IPS-NIHi7 (cell line): ENCODE measurements around the gene THSD4.
A peak's percentile ranks its signal among the peaks of the same experiment; 100 is the strongest.
"Not testable (repeated sequence)": the region's sequence is repeated elsewhere in the genome, so short reads cannot be mapped to it uniquely, and the experiment has no call there.

Source experiments
- DNase-seq: peaks from one replicate; pipeline ENCODE4 v3.0.0; 2012; ENCODE audit warnings: mixed read lengths; ENCODE audit errors: extremely low spot score

The THSD4 gene

DNA sequence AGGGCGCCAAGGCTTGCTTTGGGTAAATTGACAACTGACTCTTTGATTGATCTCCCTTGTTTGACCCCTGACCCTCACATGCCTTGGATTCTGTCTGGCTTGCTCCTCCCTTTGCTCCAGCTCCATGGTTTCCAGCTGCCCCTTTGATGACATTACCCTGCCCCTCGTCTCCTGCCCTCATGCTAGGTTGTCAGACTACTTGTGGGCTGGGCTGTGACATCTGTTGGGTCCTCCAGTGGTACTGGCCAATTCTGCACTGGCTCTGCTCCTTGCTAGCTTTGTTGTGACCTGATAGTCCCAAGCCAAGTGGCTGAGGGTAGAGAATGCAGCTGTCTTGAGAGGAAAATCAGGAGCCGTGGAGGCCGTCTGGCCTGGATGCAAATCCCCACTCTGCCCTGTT lies 6.2 kb downstream of the THSD4 start:
- no peak for DNase-seq

- DNase-seq = no peak
Observed at GRCh38 chr15:71124937-71125790, 9.9 kb downstream of the THSD4 start.

DNA sequence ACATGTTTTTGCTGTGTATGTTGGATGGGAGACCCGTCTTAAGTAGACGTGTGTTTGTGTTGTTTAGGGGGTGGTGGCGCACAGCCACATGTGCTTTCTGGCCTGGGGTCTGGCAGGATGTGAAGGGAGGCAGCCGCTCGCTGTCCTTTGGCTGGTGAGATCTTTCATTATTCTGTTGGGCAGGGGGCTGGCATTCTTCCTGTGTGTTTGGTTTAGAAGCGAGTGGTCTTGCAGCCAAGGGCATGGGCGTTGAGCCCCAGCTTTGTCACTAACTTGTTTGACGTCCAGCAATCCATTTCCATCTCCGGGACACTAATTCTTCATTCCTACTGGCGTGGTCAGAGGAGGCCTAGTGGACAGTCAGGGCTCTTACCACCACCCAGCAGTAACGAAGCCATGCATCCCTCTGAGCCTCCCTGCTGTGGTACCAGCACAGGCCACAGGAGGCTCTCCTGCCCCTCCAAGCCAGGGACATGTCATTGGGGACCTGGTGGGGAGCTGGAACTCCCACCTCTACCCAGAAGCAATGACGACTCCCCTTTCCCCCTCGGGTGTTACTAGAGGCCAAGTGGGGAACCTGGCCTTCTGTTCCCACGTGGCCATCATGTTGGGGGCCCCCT lies 10.7 kb downstream of the THSD4 start:
- peak; percentile 59 for DNase-seq

GRCh38 chr15:71127083-71127482 lies 11.8 kb downstream of the THSD4 start:
- DNase-seq = no peak

- not testable (repeated sequence) for DNase-seq
Observed at GRCh38 chr15:71128159-71128558, 12.9 kb downstream of the THSD4 start.

GRCh38 chr15:71128939-71129562 lies 13.8 kb downstream of the THSD4 start:
- DNase-seq = no peak

- no peak for DNase-seq
Observed at GRCh38 chr15:71129669-71130068, 14.4 kb downstream of the THSD4 start.

- no peak for DNase-seq
Observed at GRCh38 chr15:71131601-71132362, 16.5 kb downstream of the THSD4 start.

DNA sequence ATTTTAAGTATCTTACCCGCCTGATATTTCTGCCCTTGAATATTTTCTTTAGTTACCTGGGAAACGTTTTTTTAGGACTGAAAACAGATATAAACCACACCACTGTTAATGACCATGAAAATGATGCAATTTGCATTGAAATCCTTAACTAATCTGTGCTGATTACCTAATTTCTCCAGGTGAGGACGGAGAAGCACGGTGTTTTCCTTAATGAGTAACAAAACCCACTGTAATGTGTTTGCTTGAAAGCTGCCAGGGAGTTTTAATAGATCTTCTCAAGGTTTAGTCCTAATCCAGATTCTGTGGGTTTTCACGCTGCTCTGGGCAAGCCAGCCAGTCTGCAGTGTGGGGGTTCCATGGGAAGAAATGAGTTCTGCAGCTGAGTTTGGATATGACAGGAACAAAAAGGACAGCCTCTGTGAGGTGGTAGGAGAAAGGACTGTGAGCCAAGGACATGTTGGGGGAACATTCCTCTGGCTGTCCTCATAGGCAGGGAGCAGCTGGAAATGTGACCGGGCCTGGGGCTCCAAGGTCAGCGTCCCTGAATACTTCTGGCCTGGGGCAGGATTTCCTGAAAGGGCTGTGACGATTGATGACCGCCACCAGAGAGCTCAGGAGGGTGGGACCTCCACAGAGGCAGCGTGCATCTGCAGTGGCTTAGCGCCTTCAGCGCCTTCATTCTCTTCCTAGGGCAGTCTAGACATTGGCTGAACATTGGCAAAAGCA lies 18.6 kb downstream of the THSD4 start:
- DNase-seq = no peak

- peak; percentile 69 for DNase-seq
Observed at GRCh38 chr15:71136159-71136783, 21.0 kb downstream of the THSD4 start.

GRCh38 chr15:71136793-71137518 lies 21.7 kb downstream of the THSD4 start:
- no peak for DNase-seq

GRCh38 chr15:71138473-71138872 lies 23.2 kb downstream of the THSD4 start:
- DNase-seq = no peak

- DNase-seq = no peak
Observed at GRCh38 chr15:71139241-71139640, 24.0 kb downstream of the THSD4 start.

- no peak for DNase-seq
Observed at GRCh38 chr15:71141572-71141971, 26.3 kb downstream of the THSD4 start.

GRCh38 chr15:71142780-71143179 lies 27.5 kb downstream of the THSD4 start:
- DNase-seq = no peak

- DNase-seq = no peak
Observed at GRCh38 chr15:71143373-71144310, 28.4 kb downstream of the THSD4 start.

- DNase-seq = no peak
Observed at GRCh38 chr15:71145648-71146047, 30.4 kb downstream of the THSD4 start.

DNA sequence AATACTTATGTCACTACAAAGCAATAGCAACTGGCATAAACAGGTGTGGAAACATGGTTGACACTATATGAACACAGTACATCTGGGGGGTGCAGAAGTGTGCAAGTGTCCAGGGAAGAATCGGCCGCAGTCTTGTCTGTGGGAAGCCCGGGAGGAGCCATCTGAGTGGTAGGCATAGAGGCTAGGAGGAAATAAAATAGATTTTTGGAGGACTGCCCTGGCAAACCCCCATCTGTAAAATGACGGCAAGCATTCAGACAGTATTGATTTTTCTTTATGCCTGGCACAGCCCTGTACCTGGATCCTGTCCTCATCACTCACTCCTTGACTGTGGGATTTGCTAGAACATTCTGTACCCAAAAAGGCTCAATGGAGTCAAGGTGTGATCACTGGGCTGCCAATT lies 31.3 kb downstream of the THSD4 start:
- no peak for DNase-seq

DNA sequence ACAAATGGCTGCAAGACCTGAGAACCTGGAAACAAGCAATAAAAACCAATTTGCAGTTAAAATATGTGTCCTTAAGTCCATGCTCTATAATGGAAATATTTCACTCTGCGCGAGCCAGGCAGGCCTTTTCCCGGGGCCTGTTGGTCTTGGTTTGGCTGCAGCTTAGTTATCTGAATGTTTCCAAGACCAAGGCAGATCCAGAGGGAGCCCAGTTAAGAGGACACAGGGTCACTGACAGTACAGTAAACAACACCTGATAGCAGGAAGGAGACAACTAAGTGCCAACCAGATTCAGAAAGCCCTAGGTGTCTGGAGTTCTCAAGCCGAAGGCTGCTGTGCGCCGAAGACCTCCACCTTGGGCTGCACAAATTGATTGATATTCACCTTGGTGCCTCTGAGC lies 32.8 kb downstream of the THSD4 start:
- no peak for DNase-seq
